GM12873 (cell line): ENCODE measurements around the gene APBA2.
A peak's percentile ranks its signal among the peaks of the same experiment; 100 is the strongest.

Source experiments
- CTCF ChIP-seq: IDR thresholded peaks from 2 replicates; pipeline ENCODE4 v1.5.1; 2012; ENCODE audit warnings: low read depth, mild to moderate bottlenecking, moderate library complexity, low read length, control low read depth; ENCODE audit not compliant: insufficient read depth; ENCODE audit errors: missing control alignments

APBA2 gene

DNA sequence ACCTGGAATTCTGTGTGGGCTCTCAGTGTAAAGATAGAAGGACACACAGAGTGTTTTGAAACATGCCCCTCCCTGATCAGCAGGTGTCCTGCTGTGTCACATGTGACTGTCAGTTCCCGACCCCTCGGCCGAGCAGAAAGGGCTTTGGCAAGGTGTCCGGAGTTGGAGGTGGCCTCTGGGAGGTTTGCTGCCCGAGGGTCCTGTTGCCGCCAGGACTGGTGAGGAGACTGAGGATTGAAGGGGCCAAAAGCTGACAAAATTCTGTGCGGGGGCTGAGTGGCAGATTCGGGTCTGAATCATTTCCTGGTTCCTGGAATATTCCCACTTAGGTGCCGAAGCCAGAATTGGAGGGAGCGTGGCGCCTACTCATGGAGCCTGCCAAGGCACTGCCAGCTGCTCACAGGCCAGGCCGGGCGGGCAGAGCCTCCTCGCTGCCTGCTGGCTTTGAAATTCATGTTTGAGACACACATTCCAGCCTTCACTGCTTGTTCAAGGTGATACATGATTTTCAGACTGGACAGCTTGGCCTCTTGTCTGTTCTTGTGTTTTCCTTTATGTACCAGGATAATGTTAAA lies 83.8 kb downstream of the APBA2 start:
- no peak for TF ChIP-seq CTCF

GRCh38 chr15:28974142-28974541 lies 88.4 kb downstream of the APBA2 start:
- no peak for TF ChIP-seq CTCF

DNA sequence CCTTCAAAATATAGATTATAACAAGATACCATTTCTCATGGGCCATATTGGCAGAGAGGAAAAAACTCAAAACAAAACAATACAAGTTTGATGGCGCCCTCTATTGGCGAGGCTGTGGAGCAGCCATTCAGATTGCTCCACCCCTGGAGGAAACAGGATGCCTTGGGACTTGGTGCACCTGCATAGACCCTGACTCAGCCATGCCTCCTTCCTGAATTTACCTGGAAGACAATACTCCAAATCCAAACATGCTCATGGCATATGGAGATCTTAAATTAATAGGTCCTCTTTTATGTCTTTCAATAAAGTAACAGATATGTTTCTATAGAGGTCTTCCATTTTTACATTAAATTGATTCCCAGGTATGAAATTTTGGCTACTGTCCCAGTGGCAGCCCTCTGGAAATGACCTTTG lies 90.0 kb downstream of the APBA2 start:
- peak; percentile 86 for TF ChIP-seq CTCF

DNA sequence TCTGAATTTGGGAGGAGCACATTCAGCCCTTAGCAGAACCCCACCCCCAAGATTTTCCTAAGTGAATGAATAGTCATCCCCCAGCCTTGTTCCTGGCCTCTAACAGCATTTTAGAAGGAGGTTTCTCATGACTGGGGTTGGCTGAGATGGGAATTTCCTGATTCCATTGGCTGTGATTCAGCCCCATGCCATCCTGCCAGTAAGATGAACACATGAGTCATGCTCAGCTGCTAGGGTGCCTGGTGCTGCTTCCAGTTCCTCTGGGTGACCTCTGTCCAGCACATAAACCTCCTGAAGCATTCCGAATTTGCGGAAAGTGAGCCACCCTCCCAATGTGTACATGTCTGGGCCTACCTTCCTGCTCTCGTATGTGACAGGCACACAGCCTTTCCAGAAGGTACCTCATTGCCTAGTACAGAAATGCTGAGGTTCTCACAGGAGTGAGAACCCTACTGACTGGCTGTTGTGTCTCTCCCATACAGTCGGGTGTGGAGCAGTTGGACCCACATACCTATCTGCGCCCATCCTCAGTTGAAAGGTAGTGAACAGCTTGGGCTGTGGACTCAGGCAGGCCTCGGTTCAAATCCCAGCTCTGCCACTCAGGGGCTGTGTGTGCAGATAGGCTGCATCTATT lies 91.7 kb downstream of the APBA2 start:
- TF ChIP-seq CTCF = no peak

GRCh38 chr15:28978011-28978378 lies 92.2 kb downstream of the APBA2 start:
- no peak for TF ChIP-seq CTCF

GRCh38 chr15:28978661-28979060 lies 92.9 kb downstream of the APBA2 start:
- TF ChIP-seq CTCF = no peak

DNA sequence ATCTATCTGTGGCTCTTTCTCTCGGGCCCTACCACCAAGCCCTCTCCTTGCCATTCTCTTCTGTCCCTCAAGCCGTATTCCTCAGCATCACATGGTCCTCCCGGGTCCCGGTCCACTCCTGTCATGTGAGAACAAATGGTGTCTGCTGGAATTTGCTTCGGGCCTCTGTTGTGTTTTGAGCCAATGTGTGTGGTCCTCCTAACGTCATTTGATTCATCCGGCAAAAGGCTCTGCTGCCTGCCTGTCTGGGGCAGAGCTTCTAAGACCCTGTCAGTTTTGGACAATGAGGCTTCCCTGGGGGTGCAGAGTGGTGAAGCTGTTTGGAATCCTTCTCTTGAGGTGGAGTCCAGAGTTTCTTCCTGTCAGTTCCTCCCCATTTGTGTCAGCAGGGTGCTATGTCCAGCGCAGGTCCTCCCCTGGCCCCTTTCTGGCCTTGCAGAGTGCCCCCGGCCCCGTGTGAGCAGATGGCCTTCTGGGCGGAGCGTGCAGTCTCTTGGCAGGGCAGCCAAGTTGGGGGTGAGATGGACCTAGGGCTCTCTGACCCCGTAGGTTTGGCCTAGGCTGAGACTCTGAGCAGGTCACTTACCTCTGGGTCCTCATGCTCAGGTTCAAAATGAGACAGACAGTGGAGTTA lies 93.6 kb downstream of the APBA2 start:
- TF ChIP-seq CTCF = no peak
